Inferior parietal cortex (tissue), 1 donor: ENCODE data around the gene BMP7.
"Not testable (repeated sequence)": the region's sequence is repeated elsewhere in the genome, so short reads cannot be mapped to it uniquely, and the experiment has no call there.

Experiments
- DNase-seq: peaks from one replicate; pipeline ENCODE4 v3.0.0-alpha.2; 2016; ENCODE audit errors: extremely low spot score

The BMP7 gene

DNA sequence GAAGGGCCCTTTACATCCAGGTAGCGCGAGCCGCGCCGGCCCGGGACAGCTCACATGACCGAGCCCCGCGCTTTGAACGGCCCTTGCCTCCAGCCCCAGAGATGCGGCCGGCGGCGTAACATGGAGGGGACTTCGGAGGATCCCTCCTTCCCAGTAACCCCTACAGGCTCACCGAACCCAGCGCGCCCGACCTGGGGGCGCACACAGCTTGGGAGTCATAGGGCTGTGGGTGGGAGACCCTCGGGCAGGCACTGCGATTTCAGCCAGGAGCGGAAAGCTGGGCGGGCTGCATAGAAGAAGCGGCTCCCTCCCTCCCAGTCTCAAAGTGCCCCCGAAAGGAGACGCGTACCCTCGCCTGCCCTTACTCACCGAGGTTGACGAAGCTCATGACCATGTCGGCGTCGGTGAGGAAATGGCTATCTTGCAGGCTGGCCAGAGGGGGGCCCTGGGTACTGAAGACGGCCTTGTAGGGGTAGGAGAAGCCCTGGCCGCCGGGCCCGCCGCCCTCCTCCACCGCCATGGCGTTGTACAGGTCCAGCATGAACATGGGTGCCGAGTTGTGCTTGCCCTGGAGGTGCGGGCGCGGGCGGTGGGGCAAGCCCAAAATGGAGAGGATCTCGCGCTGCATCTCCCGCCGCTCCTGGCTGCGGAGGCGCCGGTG is 975 bp downstream of the BMP7 start:
- DNase-seq, result no peak

DNA sequence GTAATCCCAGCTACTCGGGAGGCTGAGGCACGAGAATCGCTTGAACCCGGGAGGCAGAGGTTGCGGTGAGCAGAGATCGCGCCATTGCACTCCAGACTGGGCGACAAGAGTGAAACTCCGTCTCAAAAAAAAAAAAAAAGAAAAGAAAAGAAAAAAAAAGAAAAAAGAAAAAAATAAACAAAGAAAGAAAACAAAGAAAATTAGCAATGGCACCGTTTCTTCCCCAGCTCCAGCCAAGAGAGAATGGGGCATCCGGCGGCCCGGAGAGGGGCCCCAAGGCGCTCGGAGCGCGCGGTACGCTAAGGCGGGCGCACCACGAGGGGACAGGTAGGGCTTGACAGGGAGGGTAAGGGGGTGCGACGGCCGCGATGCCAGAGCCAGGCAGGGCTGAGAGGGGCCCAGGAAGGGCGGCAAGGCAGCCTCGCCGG is 1.5 kb downstream of the BMP7 start:
- not testable (repeated sequence) for DNase-seq

DNA sequence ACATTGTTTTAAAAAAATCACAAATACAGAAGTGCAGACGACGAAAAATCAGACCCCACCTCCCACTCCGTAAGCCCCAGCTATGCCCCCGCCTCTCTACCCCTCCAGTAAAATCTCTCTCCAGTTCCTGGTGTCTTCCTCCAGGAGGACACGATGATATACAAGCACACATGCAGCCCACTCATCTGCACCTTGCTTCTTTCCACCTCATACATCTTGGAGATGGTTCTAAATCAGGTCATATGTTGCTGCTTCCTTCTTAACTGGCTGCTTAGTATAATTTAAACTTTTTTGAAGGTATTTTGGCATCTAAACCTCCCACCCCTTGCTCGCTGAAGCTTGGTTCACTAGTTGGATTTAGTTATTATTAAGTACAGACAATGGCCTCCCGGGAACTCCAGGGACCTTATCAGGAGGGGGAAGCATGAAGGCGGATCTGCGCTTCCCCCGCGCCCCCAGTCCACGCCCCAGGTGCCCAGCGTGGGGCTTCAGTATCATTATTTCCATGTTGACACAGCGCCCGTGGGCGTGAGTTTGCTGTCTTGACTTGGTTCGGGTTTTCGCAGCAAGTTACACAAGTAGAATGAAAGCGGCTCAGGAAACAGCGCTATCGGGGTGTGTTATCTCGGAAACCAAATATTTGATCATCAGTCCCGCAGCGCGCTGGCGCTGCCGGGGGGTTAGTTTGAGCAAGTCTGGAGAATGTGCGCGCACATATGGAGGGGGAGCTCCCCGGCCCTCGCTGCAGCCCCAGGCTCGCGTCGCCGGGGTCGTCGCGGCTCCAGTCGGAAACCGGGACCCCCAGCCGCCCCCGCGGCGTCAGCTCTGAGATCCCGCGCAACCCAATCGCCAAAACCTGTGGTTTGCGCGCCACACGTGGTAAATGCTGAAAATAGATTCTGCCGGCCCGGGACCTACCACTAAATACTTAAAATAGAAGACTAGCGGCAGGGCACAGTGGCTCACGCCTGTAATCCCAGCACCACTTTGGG is 2.3 kb downstream of the BMP7 start:
- DNase-seq, result no peak

DNA sequence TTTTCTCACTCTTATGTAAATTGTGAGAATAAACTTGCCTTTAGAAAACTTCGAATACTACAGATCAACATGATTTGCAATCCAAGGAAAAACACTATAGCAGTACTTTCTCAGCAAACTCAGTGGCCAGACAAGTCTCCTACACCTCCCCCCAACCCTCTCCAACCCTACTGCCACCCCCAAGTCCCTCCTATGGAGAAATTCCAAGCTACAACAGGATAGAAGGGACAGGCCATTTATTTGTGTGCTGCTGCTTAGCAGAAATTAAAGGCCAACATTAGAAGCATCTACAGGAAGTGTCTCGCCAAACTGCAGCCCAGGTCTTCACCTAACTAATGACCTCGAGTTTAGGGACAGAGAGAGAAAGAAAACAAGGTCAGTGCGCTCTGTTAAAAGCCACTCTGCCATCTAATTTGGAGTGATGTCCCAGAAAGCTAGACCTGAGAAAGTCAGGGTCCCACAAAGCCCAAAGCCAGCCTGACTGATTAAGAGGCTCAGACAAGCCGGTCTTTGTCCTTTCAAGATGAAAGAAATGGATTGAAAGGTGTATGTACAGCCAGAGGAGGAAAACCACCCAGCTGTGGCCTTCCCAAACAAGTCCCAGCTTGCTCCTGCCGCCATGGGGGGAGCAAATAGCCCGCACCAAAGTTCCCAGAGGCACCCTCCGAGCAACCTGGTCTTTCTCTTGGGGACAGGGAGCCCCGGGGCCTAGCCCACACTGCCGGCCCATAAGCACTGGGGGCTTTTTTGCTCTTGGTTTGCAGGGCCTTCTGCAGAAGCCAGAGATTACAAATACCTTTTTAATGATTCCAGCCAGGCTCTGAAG is 3.4 kb downstream of the BMP7 start:
- DNase-seq, result no peak

DNA sequence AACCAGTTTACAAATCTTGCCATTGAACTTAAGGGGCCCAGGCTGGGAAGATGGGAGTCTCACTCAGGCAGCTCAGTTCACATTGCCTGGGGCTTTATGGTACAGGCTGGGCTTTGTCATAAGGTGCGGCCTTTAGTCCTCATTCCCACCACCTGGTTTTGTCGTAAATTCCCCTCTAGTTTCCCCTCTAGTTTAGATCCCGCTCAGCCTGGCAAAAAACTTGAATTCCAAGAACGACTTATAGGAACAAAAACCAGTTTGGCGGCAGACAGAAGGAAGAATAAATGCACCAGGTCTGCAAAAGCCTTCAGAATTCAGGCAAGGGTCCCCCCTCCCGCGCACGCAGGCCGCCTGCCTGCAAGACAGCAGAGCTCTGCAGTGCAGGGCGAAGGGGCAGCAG is 4.1 kb downstream of the BMP7 start:
- DNase-seq, result no peak

DNA sequence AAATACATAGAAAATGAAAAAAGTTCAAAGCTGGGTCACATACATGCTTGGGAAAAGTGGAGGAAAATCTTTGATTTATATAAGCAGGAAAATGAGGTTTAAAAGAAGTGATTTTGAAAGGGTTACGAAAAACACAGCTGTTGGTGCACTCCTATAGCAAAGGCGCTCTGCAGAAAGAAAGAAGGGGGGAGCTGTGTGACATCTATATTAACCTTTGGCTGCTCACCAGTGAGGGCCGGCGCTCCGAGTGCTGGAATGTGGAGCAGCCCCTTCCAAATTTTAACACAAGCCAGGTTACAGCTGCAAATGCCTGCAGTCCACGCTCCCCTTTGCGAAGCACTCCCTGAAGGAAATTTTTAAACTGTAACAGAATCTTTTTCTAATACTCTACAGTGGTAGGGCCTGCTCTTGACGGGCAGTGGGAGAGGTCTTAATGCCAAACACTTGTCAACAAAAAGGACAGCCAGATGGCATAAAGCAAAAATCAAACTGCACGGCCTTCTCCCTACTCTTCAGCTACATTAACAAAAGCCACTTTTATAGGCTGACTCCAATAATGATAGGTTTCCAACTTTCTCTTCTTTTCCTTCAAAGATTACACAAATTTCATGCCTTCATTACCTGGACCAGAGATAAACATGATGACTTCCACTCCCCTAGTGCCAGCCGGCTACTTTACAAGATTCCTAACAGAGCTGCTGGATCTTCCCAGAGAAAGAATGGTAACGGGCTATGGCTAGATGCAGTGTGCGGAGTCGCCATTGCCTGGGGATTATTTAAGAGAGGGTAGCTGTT is 4.8 kb downstream of the BMP7 start:
- DNase-seq, result no peak

DNA sequence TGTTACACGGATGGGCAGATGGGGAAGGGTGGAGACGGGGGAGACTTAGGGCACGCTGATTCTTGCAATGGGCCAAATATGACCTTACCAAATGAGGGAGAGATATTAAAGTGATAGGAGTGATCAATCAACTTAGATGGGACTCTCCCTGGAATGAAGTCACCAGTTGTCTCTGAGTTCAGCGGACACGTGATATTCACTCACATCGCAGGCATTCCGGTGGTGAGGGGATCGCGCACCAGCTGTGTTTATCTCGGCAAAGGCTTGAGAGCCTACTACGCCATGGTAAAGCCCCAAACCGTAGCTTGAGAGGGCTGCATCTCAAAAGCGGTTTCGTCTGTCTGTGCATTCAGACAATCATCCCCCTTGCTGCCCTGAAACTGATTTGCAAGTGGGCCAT is 5.5 kb downstream of the BMP7 start:
- no peak for DNase-seq

DNA sequence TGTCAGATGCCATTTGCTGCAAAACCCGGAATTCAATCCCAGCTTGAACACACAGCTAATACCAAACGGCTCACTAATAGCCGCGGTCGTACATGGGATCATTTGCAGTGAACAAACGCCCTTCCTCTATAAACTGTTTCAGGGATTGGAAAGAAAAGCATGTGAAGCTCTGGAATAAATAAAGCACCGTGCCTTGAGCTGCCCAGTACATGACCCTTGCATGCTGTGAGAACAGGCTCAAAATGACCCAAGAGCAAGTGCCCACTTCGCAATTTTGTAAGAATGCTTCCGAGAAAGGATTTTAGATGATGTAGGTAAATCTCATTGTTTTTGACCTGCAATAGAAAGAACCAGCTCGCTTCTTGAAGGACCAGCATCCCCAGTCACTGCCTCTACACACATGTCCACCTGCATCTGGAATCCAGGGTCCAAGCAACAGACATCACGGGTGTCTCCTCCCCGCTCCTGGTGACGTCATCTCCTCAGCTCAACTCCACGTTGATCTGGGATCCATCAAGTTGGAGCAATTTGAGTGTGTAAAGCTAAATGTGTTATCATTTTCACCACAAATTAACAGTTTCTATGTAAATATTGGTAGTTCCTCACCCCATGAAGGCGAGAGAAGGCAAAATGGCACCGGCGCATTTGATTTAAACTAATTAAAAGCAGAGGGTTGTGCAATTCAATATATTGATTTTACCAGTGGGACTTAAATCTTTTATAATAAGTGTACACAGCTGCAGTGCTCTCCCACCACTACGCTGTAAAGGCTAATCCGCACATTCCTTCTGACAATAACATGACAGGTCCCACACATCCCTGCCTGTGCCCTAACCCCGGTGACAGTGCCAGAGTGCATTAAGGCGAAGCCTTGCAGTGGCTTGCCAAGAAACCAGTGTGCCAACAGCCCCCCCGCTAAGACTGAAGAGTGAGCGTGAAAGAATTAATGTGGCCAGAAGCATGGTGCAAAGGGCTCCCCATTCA is 6.2 kb downstream of the BMP7 start:
- no peak for DNase-seq

DNA sequence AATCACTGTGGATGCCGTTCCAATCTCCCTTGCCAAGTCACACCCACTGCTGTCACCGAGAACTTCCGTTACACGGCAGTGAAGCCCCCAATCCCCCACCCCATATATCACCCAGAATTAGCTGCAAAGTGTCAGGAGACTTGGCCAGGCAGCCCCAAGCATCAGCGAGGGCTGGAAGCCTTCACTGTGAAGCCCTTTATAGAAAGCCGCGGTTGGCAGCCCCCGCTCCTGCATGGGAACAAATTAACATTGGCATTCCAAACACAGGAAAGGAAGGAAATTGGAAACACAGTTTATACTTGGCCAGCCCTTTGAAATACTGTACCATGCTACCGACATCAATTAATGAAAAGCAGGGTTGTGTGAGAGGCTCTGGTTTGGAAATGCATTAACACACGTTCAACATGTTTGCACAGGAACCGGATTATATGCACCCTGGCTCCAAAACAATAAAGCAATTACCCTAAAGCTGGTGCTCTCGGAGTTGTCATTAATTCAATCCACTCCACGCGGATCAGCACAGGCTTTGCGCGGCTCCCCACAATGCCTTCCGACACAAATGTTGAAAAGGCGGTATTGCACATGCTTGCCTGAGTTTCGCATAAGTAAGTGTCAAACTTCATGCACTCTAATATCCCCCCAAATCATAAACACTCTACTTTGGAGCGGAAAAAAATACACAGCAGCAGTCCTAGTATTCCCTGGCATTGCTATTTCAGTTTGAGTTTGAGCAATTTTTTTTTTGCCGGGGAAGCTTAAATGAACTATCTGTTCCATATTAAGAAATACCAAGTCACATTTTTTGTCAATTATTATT is 7.1 kb downstream of the BMP7 start:
- no peak for DNase-seq

DNA sequence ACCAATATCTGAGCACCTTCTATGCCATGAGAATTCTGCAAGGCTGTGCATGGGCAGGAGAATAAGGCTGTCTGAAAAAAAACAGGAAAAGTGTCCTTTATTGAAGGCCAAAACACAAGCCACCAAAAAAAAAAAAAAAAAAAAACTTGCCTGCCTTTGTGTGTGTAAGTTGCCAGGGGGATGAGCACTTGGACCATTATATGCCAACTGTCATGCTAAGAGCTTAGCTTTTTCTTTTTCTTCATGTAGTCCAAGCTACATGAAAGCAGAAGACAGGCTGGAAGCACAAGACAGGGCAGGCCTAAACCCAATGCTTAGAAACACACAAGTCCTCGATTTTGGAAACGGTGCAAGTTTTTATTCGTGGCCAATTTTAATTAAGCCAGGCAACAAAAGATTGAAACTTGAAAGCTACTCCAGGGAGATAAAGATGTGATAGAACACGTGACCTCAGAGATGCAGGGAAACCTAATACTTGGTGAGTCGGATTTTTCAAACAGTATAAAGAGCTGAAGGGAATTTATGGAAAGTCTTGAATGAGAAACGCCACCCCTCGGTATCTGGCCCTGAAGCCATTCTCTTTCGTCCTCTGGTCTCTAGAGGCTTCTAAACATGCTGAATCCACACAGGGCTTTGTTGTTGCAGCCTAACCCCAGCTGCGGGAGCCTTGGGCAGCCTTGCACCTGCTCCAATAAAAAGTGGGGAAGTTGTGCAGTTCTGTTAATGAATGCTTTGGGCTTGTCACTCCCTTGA is 8.6 kb downstream of the BMP7 start:
- no peak for DNase-seq

DNA sequence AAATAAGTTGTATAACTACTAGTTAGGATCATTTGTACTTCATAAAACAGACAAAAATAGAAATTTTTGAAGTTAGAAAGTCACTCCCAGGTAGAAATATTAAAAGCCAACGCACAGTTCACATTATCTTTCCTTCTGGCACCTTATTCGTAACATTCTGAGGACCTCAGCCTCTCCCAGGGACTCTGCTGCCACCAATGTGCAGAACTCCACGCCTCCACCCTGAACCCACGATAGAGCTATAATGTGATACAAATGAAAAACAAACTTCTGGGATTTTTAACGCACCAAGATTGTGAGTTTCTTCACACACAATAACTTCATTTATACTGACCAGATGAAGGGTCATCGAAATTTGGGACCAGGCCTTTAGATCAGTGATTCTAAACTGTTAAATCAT is 9.5 kb downstream of the BMP7 start:
- DNase-seq, result no peak

DNA sequence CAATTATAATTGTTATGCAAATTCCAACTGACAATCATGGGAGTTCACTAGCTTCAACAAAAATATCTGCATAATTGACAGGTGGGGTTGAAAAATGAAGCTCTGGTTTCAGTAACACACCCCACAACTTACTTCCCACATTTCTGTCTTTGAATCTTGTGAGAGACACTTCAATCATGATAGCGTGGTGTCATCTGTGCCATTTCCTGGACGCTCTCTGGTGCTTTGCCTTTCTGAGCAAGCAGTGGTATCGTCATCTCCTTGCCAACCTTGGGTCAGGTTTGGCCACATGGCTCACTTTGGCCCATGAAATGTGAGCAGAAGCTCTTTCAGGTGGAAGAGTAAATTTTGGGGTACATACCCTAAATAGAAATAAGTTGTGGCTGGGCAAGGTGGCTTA is 10.2 kb downstream of the BMP7 start:
- DNase-seq, result no peak

DNA sequence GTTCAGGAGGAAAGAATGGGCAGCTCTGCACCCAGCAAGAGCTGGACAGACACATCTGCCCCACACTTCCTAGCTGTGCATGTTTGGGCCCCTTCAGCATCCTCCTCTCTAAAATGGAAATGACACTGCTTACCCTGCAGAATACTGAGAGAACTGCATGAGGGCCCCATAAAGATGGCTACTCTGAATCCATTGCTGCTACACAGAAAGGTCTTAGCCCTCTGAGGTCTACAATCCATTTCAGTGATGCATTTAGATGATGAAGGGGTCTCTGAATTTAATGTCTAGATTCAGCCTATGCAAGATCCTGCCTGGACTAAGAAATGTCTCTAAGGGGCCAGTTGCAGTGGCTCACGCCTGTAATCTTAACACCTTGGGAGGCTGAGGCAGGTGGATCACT is 11.3 kb downstream of the BMP7 start:
- DNase-seq, result no peak

DNA sequence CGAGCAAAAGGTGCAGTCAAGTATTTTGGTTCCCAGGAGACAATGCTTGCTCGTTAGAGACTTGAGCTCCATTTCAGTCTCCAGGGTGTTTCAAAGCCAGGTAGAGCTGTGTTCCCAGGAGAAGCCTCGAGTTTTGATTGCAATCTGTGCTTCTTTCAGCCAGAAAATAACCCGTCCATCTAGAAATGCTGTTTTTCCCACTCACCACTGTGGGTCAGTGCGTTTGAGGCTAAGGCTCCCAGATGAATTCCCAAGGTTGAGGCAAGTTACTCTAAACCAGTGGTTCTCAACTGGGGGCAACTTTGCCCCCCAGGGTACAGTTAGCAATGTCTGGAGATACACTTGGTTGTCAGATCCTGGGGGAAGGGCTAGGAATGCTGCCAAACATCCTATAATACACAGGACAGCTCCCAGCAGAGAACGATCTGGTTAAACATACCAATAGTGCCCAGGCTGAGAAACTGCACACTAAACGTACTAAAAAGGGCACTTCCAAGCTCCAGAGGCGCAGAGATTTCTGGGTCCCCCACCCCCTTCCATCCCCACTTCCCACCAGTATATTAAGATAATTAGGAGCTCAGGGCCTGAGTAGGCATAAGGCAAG is 13.8 kb downstream of the BMP7 start:
- no peak for DNase-seq

DNA sequence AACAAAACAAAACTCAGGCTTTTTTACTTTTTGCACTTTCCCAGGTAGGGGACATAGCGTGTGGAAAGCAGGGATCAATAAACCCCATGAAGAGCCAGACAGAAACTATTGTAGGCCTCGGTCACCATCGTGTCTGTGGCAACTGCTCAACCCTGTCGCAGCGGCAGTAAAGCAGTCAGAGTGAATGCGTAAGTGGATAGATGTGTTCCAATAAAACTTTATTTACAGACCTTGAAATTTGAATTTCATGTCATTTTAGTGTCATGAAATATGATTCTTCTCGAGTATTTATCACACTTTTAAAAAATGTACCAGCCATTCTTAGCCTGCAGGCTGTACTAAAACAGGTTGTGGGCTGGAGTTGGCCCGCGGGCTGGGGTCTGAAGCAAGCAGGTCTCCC is 14.5 kb downstream of the BMP7 start:
- DNase-seq, result no peak

DNA sequence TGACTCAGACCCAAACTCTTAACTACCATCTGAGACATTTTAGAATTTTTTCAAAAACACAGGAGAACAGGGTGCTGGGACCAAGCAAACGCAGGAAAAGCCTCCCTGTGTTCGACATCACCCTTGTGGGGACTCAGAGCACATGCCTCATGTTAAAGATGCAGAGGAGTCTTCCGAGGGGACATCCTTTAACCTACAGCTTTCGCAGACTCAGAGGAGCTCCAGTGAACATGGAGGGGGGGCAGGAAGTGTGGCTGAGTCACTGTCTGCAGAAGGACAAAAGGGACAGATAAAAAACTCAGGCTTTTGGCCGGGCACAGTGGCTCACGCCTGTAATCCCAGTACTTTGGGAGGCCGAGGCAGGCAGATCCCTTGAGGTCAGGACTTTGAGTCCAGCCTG is 15.1 kb downstream of the BMP7 start:
- DNase-seq, result no peak

DNA sequence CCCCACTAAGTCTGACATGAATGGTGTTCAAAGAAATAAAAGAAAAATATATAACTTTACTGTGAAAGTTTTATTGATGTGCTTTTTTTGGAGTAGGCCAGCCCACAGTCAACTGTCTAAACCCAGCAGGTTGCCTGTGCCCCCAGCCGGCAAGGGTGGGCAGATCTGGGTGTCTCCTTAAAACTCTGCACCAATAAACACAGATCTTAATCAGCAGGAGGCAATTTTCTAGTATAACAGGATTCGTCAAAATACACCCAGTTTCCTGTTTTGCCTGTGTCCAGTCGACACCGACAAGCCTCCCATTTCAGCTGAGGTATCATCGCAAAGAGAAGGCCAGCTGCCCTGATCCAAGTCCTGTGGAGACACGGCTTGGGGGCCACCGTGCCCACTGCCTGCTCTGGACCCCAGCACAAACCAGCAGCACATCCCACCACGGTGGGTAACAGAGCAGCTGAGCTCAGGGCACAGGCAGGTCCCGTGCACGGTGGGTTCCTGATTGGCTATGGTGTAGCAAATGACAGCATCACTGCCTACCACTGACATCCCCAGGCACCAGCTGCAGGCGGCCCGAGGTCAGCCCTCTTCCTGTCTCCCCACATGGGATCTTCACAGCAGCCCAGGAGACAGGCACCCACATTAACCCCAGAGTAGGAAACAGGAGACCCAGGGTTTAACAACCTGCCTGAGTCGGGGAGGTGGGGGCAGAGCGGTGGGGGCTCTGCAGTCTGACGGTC is 15.7 kb downstream of the BMP7 start:
- DNase-seq, result no peak
